HG02610 (cell line): ENCODE results near the gene RAB6B.

Experiments used
- ATAC-seq: cut with Tn5 transposase; IDR thresholded peaks from one replicate; pipeline ENCODE4 v1.9.1; 2021; ENCODE audit warnings: mild to moderate bottlenecking, moderate library complexity; ENCODE audit not compliant: unreplicated experiment

The RAB6B gene

DNA sequence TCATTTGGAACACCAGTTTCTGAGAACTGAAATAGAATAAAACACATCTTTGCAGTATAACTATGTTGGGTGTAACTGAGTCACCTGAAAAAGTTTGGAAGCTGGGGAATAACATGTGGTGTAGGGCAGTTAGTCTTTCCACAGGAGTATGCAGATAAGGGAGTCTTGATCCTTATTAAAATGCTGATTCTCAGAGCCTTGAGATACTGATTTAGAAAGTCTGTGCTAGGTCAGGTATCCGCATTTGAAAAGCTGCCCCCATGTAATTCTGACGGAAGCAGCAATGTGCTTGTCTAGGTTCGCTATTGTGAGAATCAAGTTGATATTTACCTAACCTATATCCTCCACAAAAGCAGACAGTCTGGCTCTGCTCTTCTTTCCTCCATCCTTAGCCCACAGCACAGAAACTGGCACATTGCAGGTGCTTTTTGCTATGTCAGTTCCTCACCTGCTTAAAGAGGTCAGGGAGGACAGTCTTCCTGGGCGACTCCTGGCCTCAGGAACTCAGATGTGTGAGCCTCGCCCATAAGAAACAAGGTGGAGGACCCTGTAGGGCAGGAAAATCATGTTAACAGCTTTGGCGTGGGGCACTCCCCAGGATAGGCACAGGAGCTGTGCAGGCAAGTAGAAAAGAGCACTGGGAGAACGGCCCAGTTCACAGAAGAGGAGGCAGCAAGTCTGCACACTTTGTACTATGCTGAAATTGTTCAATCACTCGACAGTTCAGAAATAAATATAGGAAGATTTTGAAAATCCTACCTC is 117.7 kb downstream of the RAB6B start:
- no peak for ATAC-seq

DNA sequence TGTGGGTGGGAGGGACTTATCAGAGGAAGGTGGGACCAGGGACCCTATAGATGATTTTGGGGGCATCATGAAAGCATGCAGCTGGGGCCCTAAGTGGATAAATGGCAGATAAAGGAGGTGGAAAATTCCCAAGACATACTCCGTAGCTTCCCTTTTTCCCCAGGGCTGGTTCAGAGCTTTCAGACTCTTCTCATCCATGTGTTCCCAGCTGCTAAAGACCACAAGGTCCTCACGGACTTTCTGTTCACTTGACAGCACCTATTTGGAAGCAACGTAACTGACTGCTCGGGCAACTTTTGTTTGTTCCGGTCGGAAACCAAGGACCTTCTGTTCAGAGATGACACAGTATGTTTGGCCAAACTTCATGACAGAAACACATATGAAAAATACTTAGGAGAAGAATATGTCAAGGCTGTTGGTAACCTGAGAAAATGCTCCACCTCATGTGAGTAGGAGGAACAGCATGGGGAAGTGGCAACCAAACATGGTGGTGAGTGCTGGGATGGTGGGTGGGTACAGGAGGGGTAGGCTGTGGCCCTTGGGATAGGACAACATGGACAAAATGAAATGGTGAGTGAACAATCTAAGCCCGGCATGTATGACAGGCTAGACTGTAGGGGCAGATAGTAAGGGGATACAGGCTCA is 118.8 kb downstream of the RAB6B start:
- ATAC-seq = no peak

DNA sequence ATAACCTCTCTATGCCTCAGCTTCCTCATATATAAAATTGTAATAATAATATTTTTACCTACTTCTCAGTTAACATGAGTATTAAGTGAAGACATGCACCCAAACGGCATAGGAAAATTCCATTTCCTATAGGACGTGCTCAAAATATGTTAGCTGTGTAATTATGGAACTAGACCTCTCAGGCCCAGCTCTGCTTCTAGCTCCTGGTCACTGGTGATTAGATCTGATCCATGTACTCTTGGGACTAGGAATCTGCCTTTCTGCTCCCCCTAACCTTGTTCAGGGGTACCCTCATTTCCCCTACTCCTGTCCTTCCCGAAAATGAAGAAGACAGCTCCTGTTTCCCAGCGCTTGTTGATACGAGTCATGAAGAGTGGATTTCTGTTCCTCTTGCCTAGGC is 119.8 kb downstream of the RAB6B start:
- no peak for ATAC-seq

DNA sequence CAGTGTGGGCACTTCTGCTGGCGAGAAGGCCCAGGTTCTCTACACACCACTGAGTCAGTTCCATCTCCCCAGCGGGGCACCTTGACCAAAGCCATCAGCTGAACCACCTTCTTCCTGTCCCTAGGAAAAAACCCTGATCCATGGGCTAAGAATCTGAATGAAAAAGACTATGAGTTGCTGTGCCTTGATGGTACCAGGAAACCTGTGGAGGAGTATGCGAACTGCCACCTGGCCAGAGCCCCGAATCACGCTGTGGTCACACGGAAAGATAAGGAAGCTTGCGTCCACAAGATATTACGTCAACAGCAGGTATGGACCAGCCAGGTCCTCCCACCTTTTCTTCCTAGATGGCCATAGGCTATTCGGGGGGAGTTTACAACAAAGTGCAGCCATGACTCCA is 120.4 kb downstream of the RAB6B start:
- no peak for ATAC-seq
